ENCODE measurements around the gene WDFY4.

The WDFY4 gene

DNA sequence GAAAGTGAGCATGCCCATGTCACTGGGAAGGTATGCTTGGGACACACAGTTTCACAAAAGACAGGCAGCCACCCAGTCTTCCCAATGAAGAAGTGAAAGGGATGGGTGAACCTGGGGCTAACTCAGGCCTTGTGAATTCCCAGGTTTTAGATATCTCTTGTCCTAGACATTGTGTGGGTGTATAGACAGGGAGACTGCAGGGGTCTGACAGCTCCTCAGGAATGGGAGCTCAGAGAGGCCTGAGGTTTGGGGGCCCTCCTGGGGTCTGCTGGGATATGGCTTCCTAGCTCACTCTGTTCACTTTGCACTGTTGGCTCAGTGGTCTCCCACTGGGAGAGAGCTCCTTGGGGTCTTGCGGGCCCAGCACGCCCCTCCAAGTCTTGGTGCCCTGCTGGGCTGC, 47.0 kb downstream of the WDFY4 start:
- TF ChIP-seq, protein P1, sequence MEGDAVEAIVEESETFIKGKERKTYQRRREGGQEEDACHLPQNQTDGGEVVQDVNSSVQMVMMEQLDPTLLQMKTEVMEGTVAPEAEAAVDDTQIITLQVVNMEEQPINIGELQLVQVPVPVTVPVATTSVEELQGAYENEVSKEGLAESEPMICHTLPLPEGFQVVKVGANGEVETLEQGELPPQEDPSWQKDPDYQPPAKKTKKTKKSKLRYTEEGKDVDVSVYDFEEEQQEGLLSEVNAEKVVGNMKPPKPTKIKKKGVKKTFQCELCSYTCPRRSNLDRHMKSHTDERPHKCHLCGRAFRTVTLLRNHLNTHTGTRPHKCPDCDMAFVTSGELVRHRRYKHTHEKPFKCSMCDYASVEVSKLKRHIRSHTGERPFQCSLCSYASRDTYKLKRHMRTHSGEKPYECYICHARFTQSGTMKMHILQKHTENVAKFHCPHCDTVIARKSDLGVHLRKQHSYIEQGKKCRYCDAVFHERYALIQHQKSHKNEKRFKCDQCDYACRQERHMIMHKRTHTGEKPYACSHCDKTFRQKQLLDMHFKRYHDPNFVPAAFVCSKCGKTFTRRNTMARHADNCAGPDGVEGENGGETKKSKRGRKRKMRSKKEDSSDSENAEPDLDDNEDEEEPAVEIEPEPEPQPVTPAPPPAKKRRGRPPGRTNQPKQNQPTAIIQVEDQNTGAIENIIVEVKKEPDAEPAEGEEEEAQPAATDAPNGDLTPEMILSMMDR (IDR thresholded peaks at IDR 0.05; ENCODE audit: borderline replicate concordance, insufficient read depth, low read depth, low read length): no peak
- no peak overlapping the region for H3K4me3 ChIP-seq (ENCODE audit: low read depth, low read length)

- TF ChIP-seq, protein P1 (IDR thresholded peaks at IDR 0.05; ENCODE audit: borderline replicate concordance, insufficient read depth, low read depth, low read length): no peak
- H3K4me3 ChIP-seq (ENCODE audit: low read depth, low read length): no peak overlapping the region
These were observed 48.7 kb downstream of the WDFY4 start for GRCh38 chr10:48733329-48733728.

DNA sequence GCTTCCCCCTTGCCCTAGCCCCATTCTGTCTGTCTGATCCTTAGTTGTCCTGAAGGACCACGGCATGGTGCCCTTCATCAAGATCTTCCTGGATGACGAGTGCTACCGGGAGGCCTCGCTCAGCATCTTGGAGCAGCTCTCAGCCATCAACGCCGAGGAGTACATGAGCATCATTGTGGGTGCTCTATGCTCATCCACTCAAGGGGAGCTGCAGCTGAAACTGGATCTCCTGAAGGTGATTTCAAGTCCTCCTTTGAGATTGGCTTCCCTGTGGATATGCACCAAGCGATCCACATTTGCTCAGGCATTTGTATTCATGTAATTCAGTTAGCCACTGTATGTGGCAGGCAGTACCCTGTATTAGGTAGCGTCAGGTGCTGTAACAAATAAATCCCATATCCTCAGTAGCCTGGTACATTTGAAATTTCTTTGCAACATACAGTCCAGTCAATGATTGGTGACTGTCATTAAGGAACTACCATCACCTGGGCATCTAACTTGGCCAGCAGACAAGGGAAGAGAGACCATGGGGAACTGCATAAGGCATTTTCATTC, 51.2 kb downstream of the WDFY4 start:
- TF ChIP-seq, protein P1 (IDR thresholded peaks at IDR 0.05; ENCODE audit: borderline replicate concordance, insufficient read depth, low read depth, low read length): no peak
- no peak overlapping the region for H3K4me3 ChIP-seq (ENCODE audit: low read depth, low read length)

- TF ChIP-seq, protein P1 (IDR thresholded peaks at IDR 0.05; ENCODE audit: borderline replicate concordance, insufficient read depth, low read depth, low read length): no peak
- no peak overlapping the region for H3K4me3 ChIP-seq (ENCODE audit: low read depth, low read length)
These were observed 51.9 kb downstream of the WDFY4 start for GRCh38 chr10:48736596-48736995.

DNA sequence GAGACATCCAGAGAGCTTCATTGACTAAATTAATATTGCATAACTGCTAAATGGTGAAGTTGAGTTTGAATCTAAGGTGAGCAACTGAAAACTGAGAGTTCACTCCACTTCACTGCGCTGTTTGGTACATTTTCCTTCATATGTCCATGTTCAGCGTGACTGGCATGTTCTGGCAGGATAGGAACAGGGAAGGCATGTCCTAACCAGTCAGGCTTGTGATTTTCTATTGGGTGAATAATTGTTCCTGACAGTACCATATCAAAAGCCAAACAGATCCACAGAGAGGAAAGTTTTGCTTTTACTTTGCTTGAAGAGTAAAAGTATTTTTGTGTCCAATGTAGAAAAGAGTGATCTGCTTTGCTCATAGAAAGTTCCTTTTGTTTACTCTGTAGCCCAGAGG, 53.2 kb downstream of the WDFY4 start:
- TF ChIP-seq, protein P1 (IDR thresholded peaks at IDR 0.05; ENCODE audit: borderline replicate concordance, insufficient read depth, low read depth, low read length): no peak
- H3K4me3 ChIP-seq (ENCODE audit: low read depth, low read length): no peak overlapping the region

DNA sequence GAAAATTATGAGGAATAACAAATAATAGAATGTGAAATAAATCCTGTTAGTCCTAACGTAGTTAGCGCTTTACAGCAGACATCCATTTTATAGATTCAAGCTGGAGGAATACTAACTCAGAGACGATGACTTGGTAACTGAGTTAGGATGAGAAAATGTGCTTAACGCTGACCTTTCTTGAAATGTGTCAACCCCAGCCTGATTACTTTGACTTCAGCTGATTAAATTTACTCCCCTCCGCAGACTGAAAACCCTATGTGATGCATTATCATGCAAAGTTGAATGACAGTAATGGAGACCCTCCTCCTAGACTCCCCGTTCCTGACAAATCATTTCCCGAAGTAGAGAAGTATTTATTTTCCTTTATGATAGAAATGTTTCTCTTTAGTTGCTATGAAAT, 54.5 kb downstream of the WDFY4 start:
- TF ChIP-seq, protein P1 (IDR thresholded peaks at IDR 0.05; ENCODE audit: borderline replicate concordance, insufficient read depth, low read depth, low read length): no peak
- no peak overlapping the region for H3K4me3 ChIP-seq (ENCODE audit: low read depth, low read length)

DNA sequence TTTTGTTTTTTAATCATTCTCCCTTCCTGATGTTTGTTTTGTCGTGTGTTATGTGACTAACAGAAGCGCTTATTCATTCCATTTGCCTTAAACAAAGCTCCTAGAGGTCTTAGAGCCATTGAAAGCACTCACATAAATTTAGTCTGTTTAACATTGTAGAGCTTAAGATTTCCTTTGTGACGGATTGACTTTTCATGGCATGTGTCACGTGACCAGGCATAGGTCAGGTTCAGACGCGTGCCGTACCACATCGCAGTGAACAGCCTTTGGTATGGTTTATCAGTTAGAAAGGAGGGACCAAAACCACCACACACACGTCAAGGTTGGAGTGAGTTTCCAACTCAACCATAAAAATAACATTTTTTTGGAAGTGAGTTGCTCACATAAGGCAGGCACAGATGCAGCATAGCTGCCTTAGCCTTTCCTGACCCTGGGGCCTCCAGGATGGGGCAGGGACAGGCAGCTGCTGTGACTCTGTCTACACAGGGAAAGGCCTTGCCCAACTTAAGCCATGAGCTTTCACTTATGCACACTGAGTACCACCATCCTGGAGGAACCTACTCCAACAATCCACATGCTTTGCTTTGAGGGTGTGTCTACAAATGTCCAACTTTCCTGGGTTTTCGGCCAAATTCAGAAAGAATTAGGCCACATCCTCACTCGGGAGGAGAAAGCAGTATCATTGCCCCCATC, 55.5 kb downstream of the WDFY4 start:
- no peak overlapping the region for H3K4me3 ChIP-seq (ENCODE audit: low read depth, low read length)
- TF ChIP-seq, protein P1 (IDR thresholded peaks at IDR 0.05; ENCODE audit: borderline replicate concordance, insufficient read depth, low read depth, low read length): no peak

Measured in GM12875 (cell line).